HTR-8/SVneo (cell line): ENCODE results near the gene CDNF.
"Not testable (repeated sequence)": the region's sequence is repeated elsewhere in the genome, so short reads cannot be mapped to it uniquely, and the experiment has no call there.

Experiments used
- DNase-seq: peaks from one replicate; pipeline ENCODE4 v3.0.0; 2011; ENCODE audit warnings: low spot score, mixed read lengths; ENCODE audit not compliant: insufficient read length
- FAIRE-seq: peaks from 2 replicates; lab custom pipeline; 2011; peaks lifted over from hg19 to GRCh38; lab: Jason Lieb, UNC

Gene CDNF

DNA sequence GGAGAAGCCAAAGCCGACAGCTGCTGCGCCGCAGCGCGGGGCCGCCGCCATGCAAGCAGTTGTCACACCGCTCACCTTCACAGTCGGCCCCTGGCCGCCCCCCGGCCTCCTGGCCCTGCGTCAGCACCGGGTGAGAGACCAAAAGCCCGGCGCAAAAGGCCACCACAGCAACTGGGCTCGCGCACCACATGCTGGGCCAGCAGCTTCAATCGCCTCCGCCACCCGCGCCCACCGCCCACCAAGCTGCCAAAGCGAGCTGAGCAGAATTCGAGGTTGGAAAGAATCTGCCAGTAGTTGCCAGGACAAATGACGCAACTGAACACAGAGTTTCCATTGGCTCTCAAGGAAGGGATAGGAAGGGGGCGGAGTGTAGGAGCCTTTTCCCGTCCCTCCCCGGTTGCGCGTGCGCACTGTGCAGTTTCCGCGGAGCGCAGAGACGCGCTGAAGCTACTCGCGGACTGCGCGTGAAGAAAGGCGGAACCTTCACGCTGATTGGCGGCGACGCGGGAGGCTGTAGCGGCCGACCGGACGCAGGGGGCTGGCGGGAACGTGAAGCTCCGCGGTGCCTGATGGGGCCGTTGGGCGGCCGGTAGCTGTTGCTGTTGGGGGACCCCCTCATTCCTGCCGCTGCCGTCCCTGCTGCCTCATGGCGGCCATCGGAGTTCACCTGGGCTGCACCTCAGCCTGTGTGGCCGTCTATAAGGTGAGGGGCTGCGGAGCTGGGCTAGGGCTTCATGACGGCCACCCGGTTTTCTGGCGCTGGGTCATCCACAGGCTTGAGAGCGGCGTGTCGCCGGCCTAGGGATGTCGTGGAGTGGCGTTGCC is at the start of gene CDNF, which contains the start of the genes HSPA14 and MSANTD7:
Gene CDNF (minus strand): TSS at position 281 of the 825 bp plus-strand sequence. CDS start 91 bp downstream, at position 190.
Gene HSPA14 (plus strand): TSS at position 550 of the 825 bp plus-strand sequence. CDS start 97 bp downstream, at position 647.
Gene MSANTD7 (plus strand): TSS at position 550 of the 825 bp plus-strand sequence. CDS start 3,979 bp downstream, outside the sequence.
- DNase-seq (peak; percentile 96), FAIRE-seq (peak; percentile 92)

GRCh38 chr10:14884082-14884481 is 46.2 kb upstream of the CDNF start:
- DNase-seq (no peak), FAIRE-seq (no peak)

GRCh38 chr10:14880229-14880628 is 42.4 kb upstream of the CDNF start:
- DNase-seq = no peak
- FAIRE-seq = no peak

- DNase-seq (no peak), FAIRE-seq (no peak)
These were observed 42.0 kb upstream of the CDNF start for GRCh38 chr10:14879928-14880193.

DNA sequence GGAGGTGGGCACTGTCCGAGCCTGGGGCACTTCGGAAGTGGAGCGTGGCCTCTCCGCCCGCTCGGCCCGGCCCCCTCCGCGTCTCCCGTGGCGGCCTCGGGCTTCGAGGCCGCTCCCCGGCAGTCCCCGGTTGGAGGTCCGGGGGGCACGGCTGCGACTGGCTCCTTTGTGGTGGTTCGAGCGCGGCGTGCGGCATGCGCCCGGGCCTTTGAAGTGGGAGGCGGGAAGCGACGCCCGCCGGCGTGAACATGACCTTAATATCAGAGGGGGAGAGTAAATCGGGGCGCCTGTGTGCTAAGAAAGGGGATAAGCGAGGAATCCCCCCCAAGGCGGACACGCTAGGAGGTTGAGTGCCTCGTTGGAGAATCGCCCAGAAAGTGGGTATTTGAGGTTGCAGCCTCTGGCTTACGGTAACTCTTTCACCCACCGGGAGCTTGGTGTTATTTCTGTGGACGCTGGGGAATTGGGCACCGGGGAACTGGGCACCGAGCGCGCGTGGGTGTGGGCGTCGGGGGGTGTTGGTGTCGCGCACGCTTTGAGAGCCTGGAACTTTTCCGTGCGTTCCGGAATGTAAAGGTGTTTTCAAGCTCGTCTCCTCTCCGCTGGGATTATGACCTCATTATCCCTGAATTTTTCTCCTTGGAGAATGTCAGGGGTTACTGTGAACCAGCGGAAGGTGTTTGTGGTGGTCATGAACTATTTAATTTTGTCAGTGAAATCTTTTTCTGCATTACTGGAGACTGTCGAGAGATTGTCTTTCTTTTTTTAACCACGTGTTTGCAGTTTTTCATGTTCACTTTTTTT is 41.5 kb upstream of the CDNF start:
- FAIRE-seq = no peak

GRCh38 chr10:14878266-14879123 is 40.7 kb upstream of the CDNF start, which contains the start of gene SUV39H2:
SUV39H2 (plus strand) TSS chr10:14878866; CDS start chr10:14878889, 23 bp downstream.
- DNase-seq = peak; percentile 93
- peak; percentile 92 for FAIRE-seq

More for the DNA sequence above, 41.5 kb upstream of the CDNF start:
- DNase-seq = peak; percentile 10

GRCh38 chr10:14876764-14877163 is 38.9 kb upstream of the CDNF start:
- DNase-seq = no peak
- no peak for FAIRE-seq

- DNase-seq = no peak
- FAIRE-seq = no peak
These were observed 38.1 kb upstream of the CDNF start for GRCh38 chr10:14875941-14876340.

GRCh38 chr10:14873090-14873760 is 35.4 kb upstream of the CDNF start:
- FAIRE-seq (no peak), DNase-seq (no peak)

DNA sequence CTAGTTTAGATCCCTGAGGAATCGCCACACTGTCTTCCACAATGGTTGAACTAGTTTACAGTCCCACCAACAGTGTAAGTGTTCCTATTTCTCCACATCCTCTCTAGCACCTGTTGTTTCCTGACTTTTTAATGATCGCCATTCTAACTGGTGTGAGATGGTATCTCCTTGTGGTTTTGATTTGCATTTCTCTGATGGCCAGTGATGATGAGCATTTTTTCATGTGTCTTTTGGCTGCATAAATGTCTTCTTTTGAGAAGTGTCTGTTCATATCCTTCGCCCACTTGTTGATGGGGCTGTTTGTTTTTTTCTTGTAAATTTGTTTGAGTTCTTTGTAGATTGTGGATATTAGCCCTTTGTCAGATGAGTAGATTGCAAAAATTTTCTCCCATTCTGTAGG is 27.0 kb upstream of the CDNF start:
- FAIRE-seq, DNase-seq: not testable (repeated sequence)

DNA sequence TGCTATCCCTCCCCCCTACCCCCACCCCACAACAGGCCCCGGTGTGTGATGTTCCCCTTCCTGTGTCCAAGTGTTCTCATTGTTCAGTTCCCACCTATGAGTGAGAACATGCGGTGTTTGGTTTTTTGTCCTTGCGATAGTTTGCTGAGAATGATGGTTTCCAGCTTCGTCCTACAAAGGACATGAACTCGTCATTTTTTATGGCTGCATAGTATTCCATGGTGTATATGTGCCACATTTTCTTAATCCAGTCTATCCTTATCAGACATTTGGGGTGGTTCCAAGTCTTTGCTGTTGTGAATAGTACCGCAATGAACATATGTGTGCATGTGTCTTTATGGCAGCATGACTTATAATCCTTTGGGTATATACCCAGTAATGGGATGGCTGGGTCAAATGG is 26.6 kb upstream of the CDNF start:
- DNase-seq, FAIRE-seq: not testable (repeated sequence)

DNA sequence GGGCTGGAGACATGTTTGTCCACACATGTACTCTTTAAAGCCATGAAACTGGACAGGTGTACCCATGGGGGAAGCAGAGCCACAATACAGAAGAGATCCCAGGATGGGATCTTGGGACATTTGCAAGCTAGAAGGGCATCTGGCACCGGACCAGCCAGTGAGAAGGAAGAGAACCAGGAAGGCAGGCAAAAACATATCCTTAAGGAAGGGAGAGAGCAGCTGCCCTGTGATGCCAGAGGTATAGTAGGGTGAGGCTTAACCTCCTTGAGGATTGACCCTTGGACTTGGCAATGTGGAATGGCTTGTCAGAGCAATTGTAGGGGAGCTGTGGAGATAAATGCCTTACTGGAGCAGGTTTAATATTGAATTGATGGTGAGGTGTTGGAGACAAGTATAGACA is 23.0 kb upstream of the CDNF start:
- DNase-seq = no peak

GRCh38 chr10:14859775-14860174 is 21.9 kb upstream of the CDNF start:
- no peak for FAIRE-seq
- no peak for DNase-seq

More for the DNA sequence above, 23.0 kb upstream of the CDNF start:
- FAIRE-seq = no peak

DNA sequence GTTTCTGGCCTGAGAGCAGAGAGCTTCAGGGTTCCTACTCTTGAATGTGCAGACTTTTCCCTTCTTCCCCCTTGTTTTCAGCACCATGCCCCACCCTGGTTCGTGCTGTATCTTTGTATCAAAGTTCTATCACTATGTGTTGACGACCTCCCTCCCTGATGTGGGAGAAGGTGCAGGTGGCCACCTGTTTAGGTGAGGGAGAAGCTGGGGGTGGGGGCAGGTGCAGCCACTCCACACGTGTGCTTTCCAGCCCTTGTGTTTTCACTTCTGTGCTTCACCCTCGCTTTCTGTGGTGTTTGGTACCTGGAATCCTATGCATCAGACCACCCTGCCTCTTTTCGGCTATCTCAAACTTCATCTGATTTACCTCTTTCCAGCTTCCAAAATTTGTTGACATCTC is 21.2 kb upstream of the CDNF start:
- FAIRE-seq = no peak
- DNase-seq = no peak

DNA sequence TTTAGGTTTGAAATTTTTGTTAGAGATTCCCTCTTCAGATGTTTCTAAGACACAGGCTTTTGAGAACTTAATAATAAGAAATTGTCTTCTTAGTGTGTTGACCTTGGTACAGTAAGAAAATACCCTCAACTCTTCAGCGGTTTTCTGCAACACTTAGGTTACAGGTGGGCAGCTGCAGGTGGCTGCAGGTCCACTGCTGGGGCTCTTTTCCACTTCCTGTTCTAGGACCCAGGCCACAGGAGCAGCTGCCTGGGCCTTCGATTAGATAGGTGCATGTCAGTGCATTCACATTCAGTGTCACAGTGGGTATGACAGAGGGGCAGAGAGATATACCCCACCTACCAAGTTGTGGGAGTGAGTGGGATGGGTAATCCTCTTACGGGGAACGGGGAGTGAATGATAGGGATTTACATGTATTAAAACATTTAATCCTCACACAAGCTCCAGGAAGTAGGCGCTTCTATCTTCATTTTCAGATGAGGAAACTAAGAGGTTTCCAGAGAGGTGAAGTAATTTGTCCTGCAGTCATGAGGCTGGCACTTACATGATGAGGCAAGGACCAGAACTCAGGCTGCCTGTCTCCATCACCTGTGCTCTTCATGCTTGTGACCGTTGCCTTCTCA is 20.6 kb upstream of the CDNF start:
- no peak for FAIRE-seq

DNA sequence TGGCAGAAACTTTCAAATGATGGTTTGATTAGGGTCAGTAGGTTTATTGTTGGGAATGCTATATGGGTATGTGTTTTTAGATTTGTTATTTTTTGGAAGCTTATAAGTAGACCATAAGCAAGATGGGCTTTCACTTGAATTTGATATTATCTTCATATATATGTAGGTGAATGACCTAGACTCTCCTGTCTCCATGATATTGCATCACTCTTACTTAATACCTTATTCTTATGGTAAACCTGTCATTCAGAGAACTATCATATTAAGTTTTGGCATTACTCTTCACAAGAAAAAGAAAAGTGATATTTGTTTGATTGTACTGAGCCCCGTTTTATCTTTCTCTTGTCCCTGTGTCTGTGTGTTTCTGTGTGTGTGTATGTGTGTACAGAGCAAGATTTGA is 17.6 kb upstream of the CDNF start:
- FAIRE-seq (no peak), DNase-seq (no peak)

More for the DNA sequence above, 20.6 kb upstream of the CDNF start:
- DNase-seq = no peak

DNA sequence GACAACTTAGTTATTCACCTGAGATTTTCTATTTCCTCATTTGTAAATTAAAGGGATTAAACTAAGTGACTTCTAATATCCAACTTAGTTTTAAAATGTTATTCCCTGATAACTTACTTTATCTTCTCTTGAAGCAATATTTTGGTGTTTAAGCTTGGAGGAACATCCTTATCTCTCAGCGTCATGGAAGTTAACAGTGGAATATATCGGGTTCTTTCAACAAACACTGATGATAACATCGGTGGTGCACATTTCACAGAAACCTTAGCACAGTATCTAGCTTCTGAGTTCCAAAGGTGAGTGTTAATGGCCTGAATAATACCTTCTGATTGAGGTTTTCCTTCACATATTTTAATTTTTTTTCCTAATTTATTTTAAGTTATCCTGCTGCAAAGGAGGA is 14.4 kb upstream of the CDNF start:
- FAIRE-seq (no peak), DNase-seq (no peak)

- FAIRE-seq (no peak), DNase-seq (no peak)
These were observed 7.1 kb upstream of the CDNF start for GRCh38 chr10:14844948-14845347.

DNA sequence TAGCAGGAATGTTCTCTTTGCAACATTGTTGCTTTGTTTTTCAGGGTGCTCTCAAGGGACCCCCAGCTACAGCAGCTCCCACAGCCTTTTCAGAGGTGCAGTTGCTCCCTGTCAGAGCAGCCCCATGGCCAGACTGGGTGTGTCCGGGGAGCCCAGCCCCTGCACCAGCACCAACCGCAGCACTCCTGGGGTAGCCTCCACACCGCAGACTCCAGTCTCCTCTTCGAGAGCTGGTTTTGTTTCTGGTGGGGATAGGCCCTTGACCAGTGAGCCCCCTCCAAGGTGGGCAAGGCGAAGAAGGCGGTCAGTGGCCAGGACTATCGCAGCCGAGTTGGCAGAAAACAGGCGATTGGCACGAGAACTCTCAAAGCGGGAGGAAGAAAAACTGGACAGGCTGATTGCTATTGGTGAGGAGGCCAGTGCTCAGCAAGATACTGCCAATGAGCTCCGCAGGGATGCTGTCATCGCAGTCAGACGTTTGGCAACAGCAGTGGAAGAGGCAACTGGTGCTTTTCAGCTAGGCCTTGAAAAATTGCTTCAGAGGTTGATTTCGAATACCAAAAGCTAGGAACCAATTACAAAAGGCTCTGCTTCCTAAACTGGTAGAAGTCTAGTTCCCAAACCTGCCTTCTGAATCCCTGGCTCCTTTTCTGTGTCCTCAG is 5.6 kb upstream of the CDNF start:
- DNase-seq (no peak), FAIRE-seq (no peak)
